ENCODE data around the gene STK33.

Gene STK33

DNA sequence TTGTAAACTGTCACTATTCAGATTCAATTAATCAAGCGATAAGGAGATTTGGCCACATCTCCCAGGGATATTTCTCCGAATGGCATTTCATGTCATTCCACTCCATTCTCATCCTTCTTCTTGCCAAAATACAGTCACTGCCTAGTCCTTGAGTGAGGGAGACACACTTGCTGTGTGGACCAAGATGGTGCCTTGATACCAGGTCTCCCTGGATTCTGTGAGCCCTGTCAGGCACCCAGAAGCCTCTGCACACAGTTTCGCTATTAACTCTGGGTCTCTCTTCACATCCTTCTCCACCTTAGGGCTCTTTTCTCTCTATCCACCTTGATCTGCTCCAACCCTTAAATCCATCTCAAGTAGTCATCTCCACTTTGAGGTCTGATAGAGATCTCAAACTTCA lies 210.4 kb downstream of the STK33 start:
- ChIA-PET CTCF (interaction anchor here (0.6 to 1.3 kb wide), 3 partner anchors 30 to 576 kb away, joined by 3 to 4 read pairs (median 3); no protein-coding TSS in a partner anchor), POLR2A (no interaction called here)
- H3K27ac ChIP-seq (ENCODE audit: extremely low read depth, low read depth, low read length), result no peak overlapping the region
- no peaks in the 10 kb centered on the region for H3K36me3 ChIP-seq (ENCODE audit: control insufficient read depth in 2 of 2, insufficient read depth in 1 of 2, low read length in 2 of 2)
- TF ChIP-seq PBX3 (CRISPR knock-in tag; IDR thresholded peaks at IDR 0.05) (no peak), ZNF211 (tag by site-specific recombination; IDR thresholded peaks at IDR 0.05; ENCODE audit: low read depth) (no peak), ZNF404 (tag by site-specific recombination; IDR thresholded peaks at IDR 0.05) (no peak), ZNF426 (tag by site-specific recombination; IDR thresholded peaks at IDR 0.05) (no peak), ZNF654 (tag by site-specific recombination; IDR thresholded peaks at IDR 0.05; ENCODE audit: low read depth) (no peak), ZNF416 (tag by site-specific recombination; IDR thresholded peaks at IDR 0.05) (no peak), PRDM4 (tag by site-specific recombination; IDR thresholded peaks at IDR 0.05) (no peak), ZXDB (tag by site-specific recombination; IDR thresholded peaks at IDR 0.05) (no peak), SCRT2 (tag by site-specific recombination; IDR thresholded peaks at IDR 0.05) (no peak), ZNF701 (tag by site-specific recombination; IDR thresholded peaks at IDR 0.05) (no peak), ZNF26 (tag by site-specific recombination; IDR thresholded peaks at IDR 0.05) (no peak), KLF16 (tag by site-specific recombination; IDR thresholded peaks at IDR 0.05) (no peak), ZNF16 (tag by site-specific recombination; IDR thresholded peaks at IDR 0.05; ENCODE audit: low read depth) (no peak), ZNF510 (tag by site-specific recombination; IDR thresholded peaks at IDR 0.05; ENCODE audit: insufficient replicate concordance) (no peak), ZNF596 (tag by site-specific recombination; IDR thresholded peaks at IDR 0.05) (no peak)
- TF ChIP-seq, protein P1, sequence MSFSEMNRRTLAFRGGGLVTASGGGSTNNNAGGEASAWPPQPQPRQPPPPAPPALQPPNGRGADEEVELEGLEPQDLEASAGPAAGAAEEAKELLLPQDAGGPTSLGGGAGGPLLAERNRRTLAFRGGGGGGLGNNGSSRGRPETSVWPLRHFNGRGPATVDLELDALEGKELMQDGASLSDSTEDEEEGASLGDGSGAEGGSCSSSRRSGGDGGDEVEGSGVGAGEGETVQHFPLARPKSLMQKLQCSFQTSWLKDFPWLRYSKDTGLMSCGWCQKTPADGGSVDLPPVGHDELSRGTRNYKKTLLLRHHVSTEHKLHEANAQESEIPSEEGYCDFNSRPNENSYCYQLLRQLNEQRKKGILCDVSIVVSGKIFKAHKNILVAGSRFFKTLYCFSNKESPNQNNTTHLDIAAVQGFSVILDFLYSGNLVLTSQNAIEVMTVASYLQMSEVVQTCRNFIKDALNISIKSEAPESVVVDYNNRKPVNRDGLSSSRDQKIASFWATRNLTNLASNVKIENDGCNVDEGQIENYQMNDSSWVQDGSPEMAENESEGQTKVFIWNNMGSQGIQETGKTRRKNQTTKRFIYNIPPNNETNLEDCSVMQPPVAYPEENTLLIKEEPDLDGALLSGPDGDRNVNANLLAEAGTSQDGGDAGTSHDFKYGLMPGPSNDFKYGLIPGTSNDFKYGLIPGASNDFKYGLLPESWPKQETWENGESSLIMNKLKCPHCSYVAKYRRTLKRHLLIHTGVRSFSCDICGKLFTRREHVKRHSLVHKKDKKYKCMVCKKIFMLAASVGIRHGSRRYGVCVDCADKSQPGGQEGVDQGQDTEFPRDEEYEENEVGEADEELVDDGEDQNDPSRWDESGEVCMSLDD (tag by site-specific recombination; IDR thresholded peaks at IDR 0.05), result no peak
- H3K4me3 ChIP-seq (ENCODE audit: low read depth, low read length), result no peak overlapping the region
- no peaks in the 10 kb centered on the region for H3K9me3 ChIP-seq (ENCODE audit: control insufficient read depth, insufficient read depth, low read depth, low read length)
- no peaks in the 10 kb centered on the region for H3K4me1 ChIP-seq (ENCODE audit: control insufficient read depth, insufficient read depth, low read length)

GRCh38 chr11:8383227-8383626 lies 210.8 kb downstream of the STK33 start:
- H3K4me3 ChIP-seq (ENCODE audit: low read depth, low read length), result no peak overlapping the region
- ChIA-PET CTCF (interaction anchor here (1.3 kb wide), 1 partner anchor 576 kb away, joined by 4 read pairs; no protein-coding TSS in a partner anchor), POLR2A (no interaction called here)
- H3K27ac ChIP-seq (ENCODE audit: extremely low read depth, low read depth, low read length), result no peak overlapping the region
- H3K36me3 ChIP-seq (ENCODE audit: control insufficient read depth in 2 of 2, insufficient read depth in 1 of 2, low read length in 2 of 2), result no peaks in the 10 kb centered on the region
- H3K4me1 ChIP-seq (ENCODE audit: control insufficient read depth, insufficient read depth, low read length), result no peaks in the 10 kb centered on the region
- no peak for TF ChIP-seq ZNF391 (tag by site-specific recombination; IDR thresholded peaks at IDR 0.05; ENCODE audit: borderline replicate concordance, low read depth)
- TF ChIP-seq ZNF488 (tag by site-specific recombination; IDR thresholded peaks at IDR 0.05), result no peak
- no peaks in the 10 kb centered on the region for H3K9me3 ChIP-seq (ENCODE audit: control insufficient read depth, insufficient read depth, low read depth, low read length)

Data from HEK293 (cell line).